Measurements from ENCODE around the gene ITGBL1.

The ITGBL1 gene

GRCh38 chr13:101511766-101512165 is 59.3 kb downstream of the ITGBL1 start:
- H3K36me3 ChIP-seq (ENCODE audit: insufficient read depth, low read length) = no peaks in the 10 kb centered on the region
- peaks cover 7% of the 10 kb centered on the region for H3K4me1 ChIP-seq (ENCODE audit: insufficient read depth, low read length)
- H3K27me3 ChIP-seq (ENCODE audit: insufficient read depth, low read length, poor library complexity) = peaks cover 2% of the 10 kb centered on the region
- no peak overlapping the region for H3K27ac ChIP-seq (ENCODE audit: low read length)
- H4K20me1 ChIP-seq (ENCODE audit: insufficient read depth, low read length) = no peaks in the 10 kb centered on the region
- H3K4me3 ChIP-seq (ENCODE audit: low read depth in 1 of 2, low read length in 2 of 2) = no peak overlapping the region
- no peak for TF ChIP-seq EZH2 (IDR thresholded peaks at IDR 0.05; ENCODE audit: borderline replicate concordance, low read depth, low read length, severe bottlenecking)
- no peak for TF ChIP-seq CTCF (IDR thresholded peaks at IDR 0.05; ENCODE audit: borderline replicate concordance, extremely low read depth, low read length, poor library complexity, severe bottlenecking)
- no peak for DNase-seq
- no peak for ATAC-seq (ENCODE audit: insufficient read depth, low read depth)
- no peaks in the 10 kb centered on the region for H3K9me3 ChIP-seq (ENCODE audit: insufficient read depth, low read length, severe bottlenecking)
- no peak overlapping the region for H3K9ac ChIP-seq (ENCODE audit: low read depth, low read length)
- H3K79me2 ChIP-seq (ENCODE audit: insufficient read depth, low read length) = no peaks in the 10 kb centered on the region
- H2AFZ ChIP-seq (ENCODE audit: low read depth, low read length) = no peak overlapping the region
- H3K4me2 ChIP-seq (ENCODE audit: insufficient read depth, low read length) = no peak overlapping the region

- Histone ChIP-seq H3K4me1 (ENCODE audit: insufficient read depth, low read length) (peaks cover 7% of the 10 kb centered on the region), H4K20me1 (ENCODE audit: insufficient read depth, low read length) (no peaks in the 10 kb centered on the region), H3K79me2 (ENCODE audit: insufficient read depth, low read length) (no peaks in the 10 kb centered on the region), H3K9ac (ENCODE audit: low read depth, low read length) (no peak overlapping the region), H3K9me3 (ENCODE audit: insufficient read depth, low read length, severe bottlenecking) (no peaks in the 10 kb centered on the region), H3K36me3 (ENCODE audit: insufficient read depth, low read length) (no peaks in the 10 kb centered on the region), H3K4me2 (ENCODE audit: insufficient read depth, low read length) (no peak overlapping the region), H2AFZ (ENCODE audit: low read depth, low read length) (no peak overlapping the region), H3K27ac (ENCODE audit: low read length) (no peak overlapping the region), H3K27me3 (ENCODE audit: insufficient read depth, low read length, poor library complexity) (no peaks in the 10 kb centered on the region), H3K4me3 (ENCODE audit: low read depth in 1 of 2, low read length in 2 of 2) (no peak overlapping the region)
- ATAC-seq (ENCODE audit: insufficient read depth, low read depth) (no peak), DNase-seq (no peak)
- TF ChIP-seq CTCF (IDR thresholded peaks at IDR 0.05; ENCODE audit: borderline replicate concordance, extremely low read depth, low read length, poor library complexity, severe bottlenecking) (no peak), EZH2 (IDR thresholded peaks at IDR 0.05; ENCODE audit: borderline replicate concordance, low read depth, low read length, severe bottlenecking) (no peak)
Measured at GRCh38 chr13:101512650-101513049, 60.2 kb downstream of the ITGBL1 start.

- H3K79me2 ChIP-seq (ENCODE audit: insufficient read depth, low read length) = no peaks in the 10 kb centered on the region
Measured at GRCh38 chr13:101514100-101514499, 61.6 kb downstream of the ITGBL1 start.

More at GRCh38 chr13:101514100-101514499, 61.6 kb downstream of the ITGBL1 start:
- Histone ChIP-seq H3K4me3 (ENCODE audit: low read depth in 1 of 2, low read length in 2 of 2) (no peak overlapping the region), H3K4me2 (ENCODE audit: insufficient read depth, low read length) (no peak overlapping the region), H3K4me1 (ENCODE audit: insufficient read depth, low read length) (peaks cover 14% of the 10 kb centered on the region), H3K9ac (ENCODE audit: low read depth, low read length) (no peak overlapping the region), H3K36me3 (ENCODE audit: insufficient read depth, low read length) (no peaks in the 10 kb centered on the region), H3K9me3 (ENCODE audit: insufficient read depth, low read length, severe bottlenecking) (no peaks in the 10 kb centered on the region), H2AFZ (ENCODE audit: low read depth, low read length) (no peak overlapping the region), H3K27me3 (ENCODE audit: insufficient read depth, low read length, poor library complexity) (no peaks in the 10 kb centered on the region), H4K20me1 (ENCODE audit: insufficient read depth, low read length) (no peaks in the 10 kb centered on the region), H3K27ac (ENCODE audit: low read length) (no peak overlapping the region)
- no peak for DNase-seq
- no peak for ATAC-seq (ENCODE audit: insufficient read depth, low read depth)
- TF ChIP-seq EZH2 (IDR thresholded peaks at IDR 0.05; ENCODE audit: borderline replicate concordance, low read depth, low read length, severe bottlenecking) (no peak), CTCF (IDR thresholded peaks at IDR 0.05; ENCODE audit: borderline replicate concordance, extremely low read depth, low read length, poor library complexity, severe bottlenecking) (no peak)
